ENCODE measurements around the gene RBM10. TPM values are rescaled to one million over a fixed set of nuclear protein-coding genes. Genes with fewer than 3 reads are reported as not detected.

RBM10 gene
- total and polyA plus RNA-seq, 2 donors (not counting 1 experiment from before 2014, with no cell fraction given), result 14.9 to 50.0 TPM

GRCh38 chrX:47151435-47151834 is 6.4 kb downstream of the RBM10 start:
- Histone ChIP-seq H3K27me3 (ENCODE audit: control insufficient read depth, insufficient read depth, low read length) (no peaks in the 10 kb centered on the region), H3K36me3 (ENCODE audit: control insufficient read depth, insufficient read depth, low read length) (no peaks in the 10 kb centered on the region), H3K9me3 (ENCODE audit: control insufficient read depth, insufficient read depth, low read depth, low read length) (no peaks in the 10 kb centered on the region), H3K4me3 (replicated peaks in 1 of 4; ENCODE audit: control extremely low read depth in 1 of 4, insufficient read depth in 1 of 4, low read depth in 3 of 4, low read length in 4 of 4) (no peak overlapping the region), H3K9ac (ENCODE audit: insufficient read depth, low read length) (no peak overlapping the region), H3K79me2 (ENCODE audit: control insufficient read depth, insufficient read depth, low read length) (peaks cover 72% of the 10 kb centered on the region), H3K4me2 (ENCODE audit: extremely low read depth, insufficient read depth, low read length) (no peak overlapping the region), H2AFZ (ENCODE audit: low read length) (no peak overlapping the region), H3K27ac (ENCODE audit: insufficient read depth, low read length) (no peak overlapping the region), H4K20me1 (ENCODE audit: control insufficient read depth, extremely low read depth, insufficient read depth, low read length) (no peaks in the 10 kb centered on the region), H3K4me1 (ENCODE audit: control insufficient read depth, extremely low read depth, insufficient read depth, low read length) (no peaks in the 10 kb centered on the region)
- TF ChIP-seq CTCF (conservative IDR thresholded peaks at IDR 0.05 in 1 of 2, IDR thresholded peaks at IDR 0.05 in 1 of 2; ENCODE audit: low read depth in 1 of 2, low read length in 2 of 2), result no peak
- no peak for TF ChIP-seq EZH2 (IDR thresholded peaks at IDR 0.05; ENCODE audit: low read length, missing control alignments)
- DNase-seq (ENCODE audit: low read depth in 2 of 2), result no peak

- peaks cover 7% of the 10 kb centered on the region for H3K36me3 ChIP-seq (ENCODE audit: control insufficient read depth, insufficient read depth, low read length)
- H3K9me3 ChIP-seq (ENCODE audit: control insufficient read depth, insufficient read depth, low read depth, low read length), result no peaks in the 10 kb centered on the region
- H2AFZ ChIP-seq (ENCODE audit: low read length), result no peak overlapping the region
- H3K4me1 ChIP-seq (ENCODE audit: control insufficient read depth, extremely low read depth, insufficient read depth, low read length), result no peaks in the 10 kb centered on the region
- peaks cover 64% of the 10 kb centered on the region for H3K79me2 ChIP-seq (ENCODE audit: control insufficient read depth, insufficient read depth, low read length)
- TF ChIP-seq EZH2 (IDR thresholded peaks at IDR 0.05; ENCODE audit: low read length, missing control alignments) (no peak), CTCF (conservative IDR thresholded peaks at IDR 0.05 in 1 of 2, IDR thresholded peaks at IDR 0.05 in 1 of 2; ENCODE audit: low read depth in 1 of 2, low read length in 2 of 2) (no peak)
- no peak overlapping the region for H3K9ac ChIP-seq (ENCODE audit: insufficient read depth, low read length)
- no peaks in the 10 kb centered on the region for H4K20me1 ChIP-seq (ENCODE audit: control insufficient read depth, extremely low read depth, insufficient read depth, low read length)
- no peak overlapping the region for H3K27ac ChIP-seq (ENCODE audit: insufficient read depth, low read length)
- no peaks in the 10 kb centered on the region for H3K27me3 ChIP-seq (ENCODE audit: control insufficient read depth, insufficient read depth, low read length)
- H3K4me2 ChIP-seq (ENCODE audit: extremely low read depth, insufficient read depth, low read length), result no peak overlapping the region
- H3K4me3 ChIP-seq (replicated peaks in 1 of 4; ENCODE audit: control extremely low read depth in 1 of 4, insufficient read depth in 1 of 4, low read depth in 3 of 4, low read length in 4 of 4), result no peak overlapping the region
- DNase-seq (ENCODE audit: low read depth in 2 of 2), result peak in 1 of 2 donors; percentile 20
Measured at GRCh38 chrX:47156611-47157520, 11.8 kb downstream of the RBM10 start.

- H3K79me2 ChIP-seq (ENCODE audit: control insufficient read depth, insufficient read depth, low read length), result peaks cover 58% of the 10 kb centered on the region
- no peak for DNase-seq (ENCODE audit: low read depth in 2 of 2)
Measured at GRCh38 chrX:47158131-47158530, 13.1 kb downstream of the RBM10 start.

More at GRCh38 chrX:47158131-47158530, 13.1 kb downstream of the RBM10 start:
- H3K4me1 ChIP-seq (ENCODE audit: control insufficient read depth, extremely low read depth, insufficient read depth, low read length), result no peaks in the 10 kb centered on the region
- H3K4me2 ChIP-seq (ENCODE audit: extremely low read depth, insufficient read depth, low read length), result no peak overlapping the region
- H3K9me3 ChIP-seq (ENCODE audit: control insufficient read depth, insufficient read depth, low read depth, low read length), result no peaks in the 10 kb centered on the region
- no peak overlapping the region for H3K9ac ChIP-seq (ENCODE audit: insufficient read depth, low read length)
- H3K36me3 ChIP-seq (ENCODE audit: control insufficient read depth, insufficient read depth, low read length), result peaks cover 7% of the 10 kb centered on the region
- no peak for TF ChIP-seq EZH2 (IDR thresholded peaks at IDR 0.05; ENCODE audit: low read length, missing control alignments)
- TF ChIP-seq CTCF (conservative IDR thresholded peaks at IDR 0.05 in 1 of 2, IDR thresholded peaks at IDR 0.05 in 1 of 2; ENCODE audit: low read depth in 1 of 2, low read length in 2 of 2), result no peak
- no peak overlapping the region for H3K4me3 ChIP-seq (replicated peaks in 1 of 4; ENCODE audit: control extremely low read depth in 1 of 4, insufficient read depth in 1 of 4, low read depth in 3 of 4, low read length in 4 of 4)
- no peak overlapping the region for H2AFZ ChIP-seq (ENCODE audit: low read length)
- no peaks in the 10 kb centered on the region for H3K27me3 ChIP-seq (ENCODE audit: control insufficient read depth, insufficient read depth, low read length)
- H4K20me1 ChIP-seq (ENCODE audit: control insufficient read depth, extremely low read depth, insufficient read depth, low read length), result no peaks in the 10 kb centered on the region
- no peak overlapping the region for H3K27ac ChIP-seq (ENCODE audit: insufficient read depth, low read length)

Data from fibroblast of lung (primary cell).